Stimulated activated memory B cell treated with anti-CD40 and anti-IgM and Interleukin-4, amounts not matched to agents 10 μg/mL and 1 μg/mL and 100 μg/mL, for 72 hours (primary cell): ENCODE measurements around the gene CNPY4.

Source experiments
- ATAC-seq: fragments of 150-1000 bp; cut with Tn5 transposase; 2 replicates; pipeline ENCODE4 v1.10.0; 2021
- H3K27ac Mint-ChIP-seq: one replicate; pipeline ENCODE4 v1.8.0; 2022; ENCODE audit warnings: mild to moderate bottlenecking, mixed read lengths
- H3K27me3 Mint-ChIP-seq: one replicate; pipeline ENCODE4 v1.8.0; 2022; ENCODE audit warnings: mixed read lengths
- H3K36me3 Mint-ChIP-seq: one replicate; pipeline ENCODE4 v1.8.0; 2022; ENCODE audit warnings: mixed read lengths
- H3K4me1 Mint-ChIP-seq: one replicate; pipeline ENCODE4 v1.8.0; 2022; ENCODE audit warnings: mixed read lengths
- H3K4me3 Mint-ChIP-seq: one replicate; pipeline ENCODE4 v1.8.0; 2022; ENCODE audit warnings: mild to moderate bottlenecking, moderate library complexity, mixed read lengths
- H3K9me3 Mint-ChIP-seq: one replicate; pipeline ENCODE4 v1.8.0; 2022; ENCODE audit warnings: mixed read lengths

The CNPY4 gene, protein sequence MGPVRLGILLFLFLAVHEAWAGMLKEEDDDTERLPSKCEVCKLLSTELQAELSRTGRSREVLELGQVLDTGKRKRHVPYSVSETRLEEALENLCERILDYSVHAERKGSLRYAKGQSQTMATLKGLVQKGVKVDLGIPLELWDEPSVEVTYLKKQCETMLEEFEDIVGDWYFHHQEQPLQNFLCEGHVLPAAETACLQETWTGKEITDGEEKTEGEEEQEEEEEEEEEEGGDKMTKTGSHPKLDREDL

DNA sequence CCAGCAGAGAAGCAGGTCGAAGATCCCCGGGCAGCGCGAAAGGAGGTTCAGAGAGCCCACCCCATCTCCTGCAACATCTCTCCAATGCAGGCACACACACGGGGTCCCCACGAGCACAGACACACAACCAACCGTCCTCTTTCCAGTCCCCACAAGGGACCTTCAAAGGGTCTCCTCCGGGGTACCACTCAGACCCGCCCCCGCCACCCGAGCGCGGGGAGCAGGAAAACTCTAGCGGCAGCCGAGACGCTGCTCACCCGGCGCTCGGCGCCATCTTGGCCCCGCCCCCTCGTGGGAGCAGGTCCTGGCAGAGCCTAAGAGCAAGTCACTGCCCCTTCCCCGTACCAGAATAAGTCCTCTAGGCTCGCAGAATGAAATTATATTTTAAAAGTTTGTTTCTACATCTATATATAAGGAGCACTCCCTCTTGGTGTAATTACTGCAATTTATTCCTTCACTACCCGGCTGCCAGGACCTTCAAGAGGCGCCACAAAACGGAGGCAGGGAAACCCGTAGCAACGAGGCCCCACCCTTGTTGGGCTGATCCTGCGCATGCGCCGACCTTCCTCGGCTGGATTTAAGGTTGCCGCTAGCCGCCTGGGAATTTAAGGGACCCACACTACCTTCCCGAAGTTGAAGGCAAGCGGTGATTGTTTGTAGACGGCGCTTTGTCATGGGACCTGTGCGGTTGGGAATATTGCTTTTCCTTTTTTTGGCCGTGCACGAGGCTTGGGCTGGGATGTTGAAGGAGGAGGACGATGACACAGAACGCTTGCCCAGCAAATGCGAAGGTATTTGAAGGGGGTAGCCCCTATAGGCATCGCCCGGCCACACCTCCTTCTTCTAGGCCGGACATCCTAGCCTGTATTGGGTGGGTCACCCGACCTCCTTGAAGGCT lies at the start of gene CNPY4, which contains the start of gene TAF6:
CNPY4 (plus strand) TSS at position 563 of the 898 bp plus-strand sequence; CDS start at position 674, 111 bp downstream.
TAF6 (minus strand) TSS at position 287 of the 898 bp plus-strand sequence. CDS start 5,149 bp downstream, outside the sequence.
- Mint-ChIP-seq H3K9me3 (no peaks in the 10 kb centered on the region), H3K36me3 (no peaks in the 10 kb centered on the region), H3K27me3 (no peaks in the 10 kb centered on the region), H3K4me1 (peaks cover 28% of the 10 kb centered on the region), H3K27ac (peak within 1 kb of the TSS; percentile 97), H3K4me3 (peak within 1 kb of the TSS; percentile 99)
- peak; percentile 91 for ATAC-seq

DNA sequence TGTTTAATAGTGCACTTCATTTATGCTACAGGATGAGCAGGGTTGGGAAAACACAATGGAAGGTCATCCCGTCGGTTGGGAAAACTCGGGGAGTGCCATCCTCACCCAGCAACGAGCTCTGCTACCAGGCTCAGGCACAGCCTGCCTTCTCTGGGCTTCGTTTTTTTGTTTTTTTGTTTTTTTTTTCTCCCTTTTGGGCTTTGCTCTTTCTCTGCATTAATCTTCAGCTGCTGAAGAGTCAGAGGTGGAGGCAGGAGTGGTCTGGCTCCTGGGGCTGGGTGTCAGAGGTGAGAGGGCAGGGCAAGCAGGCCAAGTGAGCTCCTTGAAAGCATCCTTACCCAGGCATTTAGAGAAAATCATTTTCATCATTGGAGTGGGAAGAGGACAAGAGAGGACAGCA lies 49.4 kb upstream of the CNPY4 start:
- Mint-ChIP-seq H3K4me1 (no peaks in the 10 kb centered on the region), H3K36me3 (peaks cover 68% of the 10 kb centered on the region), H3K9me3 (peaks cover 18% of the 10 kb centered on the region), H3K4me3 (no peak overlapping the region), H3K27me3 (no peaks in the 10 kb centered on the region), H3K27ac (no peak overlapping the region)
- no peak for ATAC-seq

DNA sequence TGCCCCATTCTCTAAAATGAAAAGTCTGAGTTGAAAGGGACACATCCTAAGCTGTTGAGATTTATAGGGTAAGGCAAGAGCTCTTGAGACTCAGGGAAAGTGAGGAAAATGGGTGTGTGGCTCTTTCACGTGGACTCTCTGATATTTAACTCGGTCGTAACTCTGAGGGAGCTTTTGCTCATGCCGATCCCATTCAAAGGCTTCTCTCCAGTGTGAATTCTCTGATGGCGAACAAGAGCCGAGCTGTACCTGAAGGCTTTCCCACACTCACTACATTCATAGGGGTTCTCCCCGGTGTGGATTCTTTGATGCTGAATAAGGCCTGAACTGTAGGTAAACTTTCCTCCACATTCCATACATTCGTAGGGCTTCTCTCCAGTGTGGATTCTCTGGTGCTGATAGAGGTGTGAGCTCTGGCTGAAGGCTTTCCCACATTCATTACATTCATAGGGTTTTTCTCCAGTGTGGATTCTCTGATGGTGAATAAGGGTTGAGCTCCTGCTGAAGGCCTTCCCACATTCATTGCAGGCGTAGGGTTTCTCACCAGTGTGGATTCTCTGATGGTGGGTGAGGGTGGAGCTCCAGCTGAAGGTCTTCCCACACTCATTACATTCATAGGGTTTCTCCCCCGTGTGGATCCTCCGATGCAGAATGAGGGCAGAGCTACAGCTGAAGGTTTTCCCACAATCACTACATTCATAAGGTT lies 48.3 kb upstream of the CNPY4 start:
- H3K27me3 Mint-ChIP-seq: no peaks in the 10 kb centered on the region
- H3K27ac Mint-ChIP-seq: no peak overlapping the region
- no peak for ATAC-seq
- peaks cover 18% of the 10 kb centered on the region for H3K9me3 Mint-ChIP-seq
- peaks cover 79% of the 10 kb centered on the region for H3K36me3 Mint-ChIP-seq
- no peak overlapping the region for H3K4me3 Mint-ChIP-seq
- H3K4me1 Mint-ChIP-seq: peaks cover 3% of the 10 kb centered on the region

DNA sequence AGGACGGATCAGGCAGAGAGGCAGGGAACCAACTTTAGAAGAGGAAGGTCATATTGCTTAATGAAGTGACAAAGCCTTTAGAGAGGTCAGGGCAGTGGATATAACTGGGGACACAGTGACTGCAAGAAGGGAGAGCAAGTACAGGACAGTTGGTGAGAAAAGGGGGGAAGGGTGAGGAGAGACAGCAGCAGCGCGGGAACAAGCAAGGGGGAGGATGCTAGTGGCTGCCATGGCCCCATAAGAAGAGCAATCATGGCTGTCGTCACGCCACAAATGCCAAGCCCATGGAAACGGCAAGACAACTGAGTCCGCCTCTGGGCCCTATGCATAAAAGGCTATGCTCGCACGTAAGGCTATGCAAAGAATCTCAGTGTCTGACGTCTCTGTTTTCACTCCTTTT lies 47.0 kb upstream of the CNPY4 start:
- Mint-ChIP-seq H3K4me3 (no peak overlapping the region), H3K9me3 (peaks cover 18% of the 10 kb centered on the region), H3K27ac (no peak overlapping the region), H3K36me3 (peaks cover 83% of the 10 kb centered on the region), H3K27me3 (no peaks in the 10 kb centered on the region), H3K4me1 (peaks cover 5% of the 10 kb centered on the region)
- ATAC-seq: no peak

DNA sequence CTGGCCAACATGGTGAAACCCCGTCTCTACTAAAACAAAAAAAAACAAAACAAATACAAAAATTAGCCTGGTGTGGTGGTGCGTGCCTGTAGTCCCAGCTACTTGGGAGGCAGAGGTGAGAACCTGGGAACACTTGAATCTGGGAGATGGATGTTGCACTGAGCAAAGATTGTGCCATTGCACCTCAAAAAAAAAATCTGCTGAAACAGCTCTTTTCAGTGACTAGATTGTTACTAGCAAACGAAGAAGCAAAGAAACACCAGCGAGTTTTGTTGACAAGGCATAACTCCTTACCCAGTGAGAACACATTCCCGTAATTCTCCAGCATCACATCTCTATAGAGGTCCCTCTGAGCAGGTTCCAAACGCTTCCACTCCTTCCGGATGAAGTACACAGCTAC lies 44.6 kb upstream of the CNPY4 start:
- peaks cover 85% of the 10 kb centered on the region for H3K36me3 Mint-ChIP-seq
- no peak overlapping the region for H3K27ac Mint-ChIP-seq
- H3K4me3 Mint-ChIP-seq: no peak overlapping the region
- ATAC-seq: no peak
- H3K27me3 Mint-ChIP-seq: no peaks in the 10 kb centered on the region
- H3K9me3 Mint-ChIP-seq: peaks cover 18% of the 10 kb centered on the region
- peaks cover 16% of the 10 kb centered on the region for H3K4me1 Mint-ChIP-seq

DNA sequence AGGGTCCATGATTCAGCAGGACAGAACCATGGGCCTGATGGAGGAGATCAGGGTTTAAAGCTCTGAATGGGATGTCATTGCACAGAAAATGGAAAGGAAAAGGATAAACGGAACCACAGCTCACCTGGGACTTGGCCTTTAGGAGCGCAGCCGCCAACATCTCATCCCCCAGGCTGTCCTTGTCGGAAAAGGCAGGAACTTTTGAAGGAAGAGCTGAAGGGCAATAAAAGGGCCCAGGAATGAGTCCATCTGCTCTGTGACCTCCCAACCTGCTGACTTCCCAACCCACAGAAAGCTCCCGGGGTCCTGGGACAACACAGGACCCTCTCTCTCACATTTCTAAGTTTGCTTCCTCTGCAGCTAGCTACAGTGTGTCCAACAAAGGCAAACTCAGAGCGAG lies 44.0 kb upstream of the CNPY4 start:
- no peak for ATAC-seq
- no peaks in the 10 kb centered on the region for H3K27me3 Mint-ChIP-seq
- peaks cover 22% of the 10 kb centered on the region for H3K4me1 Mint-ChIP-seq
- peaks cover 15% of the 10 kb centered on the region for H3K9me3 Mint-ChIP-seq
- no peak overlapping the region for H3K27ac Mint-ChIP-seq
- peaks cover 79% of the 10 kb centered on the region for H3K36me3 Mint-ChIP-seq
- H3K4me3 Mint-ChIP-seq: no peak overlapping the region

DNA sequence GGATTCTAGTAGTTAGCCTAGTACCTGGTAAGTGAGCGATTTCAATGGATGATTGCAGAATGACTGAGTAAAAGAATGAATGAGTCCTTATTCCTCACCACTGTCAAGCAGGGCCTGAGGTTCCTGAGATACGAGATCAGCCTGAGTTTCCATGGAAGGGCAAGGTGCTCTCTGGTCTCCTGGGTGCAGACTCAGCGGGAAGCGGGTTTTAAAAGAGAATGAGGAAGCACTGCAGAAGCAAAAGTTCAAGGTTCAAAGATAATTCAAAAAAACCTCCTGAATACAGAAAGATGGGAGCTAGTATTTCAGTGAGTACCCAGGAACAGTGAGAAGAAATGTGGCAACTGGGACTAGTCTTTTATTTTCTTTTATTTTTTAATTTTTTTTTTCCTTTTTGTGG lies 42.2 kb upstream of the CNPY4 start:
- Mint-ChIP-seq H3K4me1 (peaks cover 31% of the 10 kb centered on the region), H3K27me3 (no peaks in the 10 kb centered on the region), H3K36me3 (peaks cover 61% of the 10 kb centered on the region), H3K4me3 (no peak overlapping the region), H3K9me3 (peaks cover 3% of the 10 kb centered on the region), H3K27ac (no peak overlapping the region)
- ATAC-seq: no peak

DNA sequence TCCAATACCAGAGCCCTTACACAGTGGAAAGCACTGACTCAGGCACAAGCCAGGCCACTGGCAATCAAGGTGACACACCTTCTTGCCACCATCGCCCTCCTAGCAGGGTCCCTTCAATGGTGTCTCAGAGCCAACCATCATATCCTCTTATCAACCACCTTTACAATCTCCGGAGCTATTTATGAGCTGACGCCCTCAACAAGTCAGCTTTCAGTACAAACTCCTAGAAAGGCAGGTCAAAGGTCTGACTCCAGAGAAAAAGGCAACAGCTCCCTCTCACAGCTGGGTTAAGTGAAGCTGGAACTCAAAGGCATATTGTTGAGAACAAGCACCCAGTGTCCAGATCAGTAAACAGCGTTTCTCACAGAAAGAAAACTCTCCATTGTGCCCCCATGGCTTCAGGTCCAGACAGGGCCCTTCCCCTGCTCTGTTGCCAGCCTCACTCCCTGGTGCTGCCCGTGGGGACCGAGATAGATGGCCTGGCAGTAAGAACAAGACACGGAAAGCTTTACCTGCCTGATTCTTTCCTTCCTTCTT lies 40.3 kb upstream of the CNPY4 start:
- Mint-ChIP-seq H3K4me1 (peaks cover 42% of the 10 kb centered on the region), H3K36me3 (peaks cover 42% of the 10 kb centered on the region), H3K27me3 (no peaks in the 10 kb centered on the region), H3K27ac (no peak overlapping the region), H3K4me3 (no peak overlapping the region), H3K9me3 (no peaks in the 10 kb centered on the region)
- no peak for ATAC-seq

DNA sequence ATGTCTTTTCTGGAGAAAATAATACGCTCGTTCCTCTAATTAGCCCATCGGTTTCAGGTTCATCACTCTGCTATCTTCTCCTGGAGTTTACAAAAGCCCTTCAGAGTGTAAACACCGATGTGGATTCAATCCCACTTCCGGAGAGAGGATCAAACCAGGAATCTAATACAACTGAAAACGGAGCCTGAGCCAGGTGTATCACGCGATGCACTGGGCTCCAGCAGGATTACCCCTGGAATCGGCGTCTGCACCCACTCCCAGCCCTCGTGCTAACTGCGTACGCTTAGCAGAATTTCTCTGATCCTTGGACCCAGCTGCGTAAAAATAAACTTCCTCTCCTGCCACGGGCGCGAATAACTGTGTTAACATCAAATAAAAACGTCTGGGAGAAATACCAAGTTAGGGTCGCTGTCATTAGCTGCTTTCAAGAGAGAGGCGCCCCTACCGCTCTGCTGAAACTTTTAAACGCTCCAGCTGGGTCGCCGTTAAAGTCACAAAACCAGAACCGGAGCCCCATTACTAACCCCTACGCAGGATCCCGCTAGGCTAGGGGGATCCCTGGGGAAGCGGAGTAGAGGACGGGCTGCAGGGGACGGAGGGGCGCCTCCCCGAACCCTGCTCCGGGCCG lies 38.4 kb upstream of the CNPY4 start:
- Mint-ChIP-seq H3K9me3 (no peaks in the 10 kb centered on the region), H3K27ac (peak overlapping the region; percentile 84), H3K4me3 (peak overlapping the region; percentile 70), H3K36me3 (peaks cover 23% of the 10 kb centered on the region), H3K4me1 (peaks cover 41% of the 10 kb centered on the region), H3K27me3 (no peaks in the 10 kb centered on the region)
- ATAC-seq: no peak

DNA sequence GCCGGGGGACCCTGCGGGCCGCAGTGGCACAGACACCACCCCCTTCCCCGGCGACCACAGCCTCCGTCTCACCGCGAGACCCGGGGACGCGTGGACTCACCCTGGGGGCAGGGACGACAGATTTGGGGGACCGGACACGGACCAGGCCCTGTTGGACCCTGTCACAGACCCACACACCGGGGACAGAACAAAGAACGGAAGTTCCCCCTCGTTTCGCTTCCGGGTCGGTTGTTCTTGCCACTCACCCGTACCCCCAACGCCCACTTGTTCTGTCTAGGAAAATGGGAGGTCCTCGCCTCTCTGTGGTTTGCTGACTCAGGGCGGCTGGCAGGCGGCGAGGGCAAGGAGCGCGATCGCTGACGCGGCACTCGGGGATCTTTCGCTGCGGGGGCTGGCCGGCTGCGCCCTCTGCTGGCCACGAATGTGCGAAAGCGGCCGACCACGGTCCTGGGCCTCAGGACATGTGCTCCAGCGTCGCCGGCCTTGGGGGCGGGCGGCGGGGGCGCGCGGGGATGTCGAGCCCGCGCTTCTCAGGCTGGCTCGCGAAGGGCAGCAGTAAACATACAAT lies 37.8 kb upstream of the CNPY4 start, which contains the start of gene ZNF3:
ZNF3 (minus strand) TSS at position 189 of the 568 bp plus-strand sequence. CDS start 4,366 bp downstream, outside the sequence.
- Mint-ChIP-seq H3K27me3 (no peaks in the 10 kb centered on the region), H3K36me3 (peaks cover 17% of the 10 kb centered on the region), H3K4me3 (peak within 1 kb of the TSS; percentile 78), H3K4me1 (peaks cover 38% of the 10 kb centered on the region), H3K27ac (peak within 1 kb of the TSS; percentile 84), H3K9me3 (no peaks in the 10 kb centered on the region)
- peak; percentile 92 for ATAC-seq

DNA sequence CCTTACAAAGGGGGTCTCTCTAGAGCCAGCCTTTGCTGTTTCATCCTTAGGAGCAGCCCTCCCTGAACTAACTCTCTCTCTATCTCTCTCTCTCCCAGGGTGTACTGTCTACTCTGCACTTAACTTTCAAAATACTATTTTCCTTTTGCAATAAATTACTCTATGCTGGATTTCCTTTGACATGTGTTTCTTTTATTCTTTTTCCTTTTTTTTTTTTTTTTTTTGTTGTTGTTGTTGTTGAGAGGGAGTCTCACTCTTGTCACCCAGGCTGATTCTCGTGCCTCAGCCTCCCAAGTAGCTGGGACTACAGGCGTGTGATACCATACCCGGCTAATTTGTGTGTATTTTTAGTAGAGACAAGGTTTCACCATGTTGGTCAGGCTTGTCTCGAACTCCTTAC lies 36.5 kb upstream of the CNPY4 start:
- Mint-ChIP-seq H3K9me3 (no peaks in the 10 kb centered on the region), H3K36me3 (peaks cover 9% of the 10 kb centered on the region), H3K4me3 (peak overlapping the region; percentile 70), H3K27ac (peak overlapping the region; percentile 84), H3K27me3 (no peaks in the 10 kb centered on the region), H3K4me1 (peaks cover 38% of the 10 kb centered on the region)
- no peak for ATAC-seq

DNA sequence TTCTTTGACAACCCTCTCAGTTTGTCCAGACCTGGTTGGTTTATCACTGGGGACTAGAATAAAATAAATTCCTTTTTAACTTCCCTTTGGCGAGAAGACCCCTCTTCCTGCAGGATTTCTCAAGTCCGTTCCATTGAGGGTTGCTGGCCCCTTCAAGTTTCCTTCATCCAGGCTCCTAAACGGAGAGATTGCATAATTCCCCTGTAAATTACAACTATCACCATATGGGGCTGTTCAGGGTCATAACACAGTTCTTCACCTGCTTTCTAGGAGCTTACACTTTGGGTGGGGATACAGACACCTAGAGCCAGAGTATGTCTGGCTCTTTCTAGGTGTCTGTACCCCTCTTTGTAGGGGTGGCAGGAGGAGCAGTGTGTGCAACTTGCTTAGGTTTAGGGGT lies 33.9 kb upstream of the CNPY4 start:
- peaks cover 6% of the 10 kb centered on the region for H3K36me3 Mint-ChIP-seq
- no peaks in the 10 kb centered on the region for H3K27me3 Mint-ChIP-seq
- H3K27ac Mint-ChIP-seq: no peak overlapping the region
- no peaks in the 10 kb centered on the region for H3K9me3 Mint-ChIP-seq
- H3K4me1 Mint-ChIP-seq: peaks cover 40% of the 10 kb centered on the region
- ATAC-seq: no peak
- H3K4me3 Mint-ChIP-seq: no peak overlapping the region

DNA sequence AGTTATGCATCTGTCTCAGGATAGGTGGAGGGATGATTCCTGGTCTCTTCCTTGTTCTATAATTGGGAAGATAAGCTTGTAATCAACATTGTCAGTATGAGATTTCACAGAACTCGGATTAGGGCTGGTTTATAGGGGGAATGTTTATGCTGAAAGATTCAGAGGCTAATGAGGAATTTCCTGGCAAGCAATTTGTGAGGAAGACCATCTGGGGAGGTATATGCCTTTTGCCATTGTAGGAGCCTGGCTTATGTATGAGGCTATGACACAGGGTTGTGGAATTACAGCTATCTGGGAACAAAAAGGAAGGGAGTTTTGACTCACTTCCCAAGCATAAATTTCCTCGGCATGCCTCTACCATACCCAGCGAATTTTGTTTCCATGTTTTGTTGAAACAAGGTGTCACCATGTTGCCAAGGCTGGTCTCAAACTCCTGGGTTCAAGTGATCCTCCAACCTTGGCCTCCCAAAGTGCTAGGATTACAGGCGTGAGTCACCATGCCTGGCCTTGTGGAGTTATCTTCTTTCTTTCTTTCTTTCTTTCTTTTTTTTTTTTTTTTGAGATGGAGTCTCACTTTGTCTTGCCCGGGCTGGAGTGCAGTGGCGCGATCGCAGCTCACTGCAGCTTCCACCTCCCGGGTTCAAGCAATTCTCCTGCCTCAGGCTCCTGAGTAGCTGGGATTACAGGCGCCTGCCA lies 32.2 kb upstream of the CNPY4 start:
- no peaks in the 10 kb centered on the region for H3K9me3 Mint-ChIP-seq
- ATAC-seq: no peak
- peaks cover 20% of the 10 kb centered on the region for H3K36me3 Mint-ChIP-seq
- H3K4me3 Mint-ChIP-seq: peak overlapping the region; percentile 15
- peaks cover 39% of the 10 kb centered on the region for H3K4me1 Mint-ChIP-seq
- peak overlapping the region; percentile 82 for H3K27ac Mint-ChIP-seq
- no peaks in the 10 kb centered on the region for H3K27me3 Mint-ChIP-seq
